Measurements from ENCODE around the gene ZNF512B. TPM values are rescaled to one million over a fixed set of nuclear protein-coding genes. Genes with fewer than 3 reads are reported as not detected.

The ZNF512B gene
- total and polyA plus RNA-seq, 8 donors = 3.5 to 12.1 (median 8.2) TPM

- no peak overlapping the region for H3K4me3 ChIP-seq
- intact Hi-C loops (cut with DNase I; ENCODE audit: low total_unique reads) = no loop called here
- TF ChIP-seq POLR2AphosphoS5 (IDR thresholded peaks at IDR 0.05) = no peak
- no peak for TF ChIP-seq POLR2A (IDR thresholded peaks at IDR 0.05)
- TF ChIP-seq EP300 (IDR thresholded peaks at IDR 0.05) = no peak
- no peak for TF ChIP-seq CTCF (IDR thresholded peaks at IDR 0.05)
- 89 to 94% (median 90%) methylated on average over 14 of the region's 14 CpGs for WGBS, 5 donors
- DNase-seq = no peak
- peaks cover 0 to 7% (median 0%) of the 10 kb centered on the region in 3 donors for H3K27me3 ChIP-seq
- H3K27ac ChIP-seq = no peak overlapping the region
- peaks cover 36 to 54% (median 54%) of the 10 kb centered on the region in 4 donors for H3K36me3 ChIP-seq
- no peaks in the 10 kb centered on the region for H3K9me3 ChIP-seq
- H3K4me1 ChIP-seq = peaks cover 33 to 61% (median 46%) of the 10 kb centered on the region in 4 donors
Observed at GRCh38 chr20:63982937-63983336, 13.2 kb upstream of the ZNF512B start.

GRCh38 chr20:63980806-63981728, 11.3 kb upstream of the ZNF512B start, which contains the start of gene PRPF6:
PRPF6 (plus strand) TSS chr20:63981132; CDS start chr20:63981246, 114 bp downstream.
- intact Hi-C loops (cut with DNase I; ENCODE audit: low total_unique reads) = no loop called here
- Histone ChIP-seq H3K9me3 (no peaks in the 10 kb centered on the region), H3K27me3 (peaks cover 0 to 7% (median 0%) of the 10 kb centered on the region in 3 donors), H3K4me3 (peak within 1 kb of the TSS; percentile 84 to 87 (median 86)), H3K36me3 (peaks cover 34 to 40% (median 36%) of the 10 kb centered on the region in 4 donors), H3K4me1 (peaks cover 33 to 64% (median 49%) of the 10 kb centered on the region in 4 donors), H3K27ac (peak within 1 kb of the TSS; percentile 87 to 90 (median 89))
- TF ChIP-seq POLR2A (IDR thresholded peaks at IDR 0.05) (peak in 1 of 4 donors; percentile 10), EP300 (IDR thresholded peaks at IDR 0.05) (no peak), CTCF (IDR thresholded peaks at IDR 0.05) (peak in 4 of 7 experiments; percentile 58 to 88 (median 78)), POLR2AphosphoS5 (IDR thresholded peaks at IDR 0.05) (peak; percentile 91 to 97 (median 93))
- WGBS, 5 donors = 0 to 1% (median 1%) methylated on average over 47 to 75 of the region's 75 CpGs
- peak; percentile 96 to 99 for DNase-seq

- no peaks in the 10 kb centered on the region for H3K9me3 ChIP-seq
- TF ChIP-seq POLR2A (IDR thresholded peaks at IDR 0.05) (no peak), CTCF (IDR thresholded peaks at IDR 0.05) (no peak), EP300 (IDR thresholded peaks at IDR 0.05) (no peak), POLR2AphosphoS5 (IDR thresholded peaks at IDR 0.05) (no peak)
- DNase-seq = no peak
- WGBS, 5 donors = 48 to 62% (median 55%) methylated on average over 14 to 15 of the region's 15 CpGs
- peaks cover 28 to 35% (median 28%) of the 10 kb centered on the region in 4 donors for H3K36me3 ChIP-seq
- H3K27me3 ChIP-seq = peaks cover 0 to 7% (median 0%) of the 10 kb centered on the region in 3 donors
- H3K27ac ChIP-seq = peak overlapping the region; percentile 87 to 90 (median 89)
- intact Hi-C loops (cut with DNase I; ENCODE audit: low total_unique reads) = no loop called here
- H3K4me1 ChIP-seq = peaks cover 33 to 64% (median 49%) of the 10 kb centered on the region in 4 donors
- H3K4me3 ChIP-seq = peak overlapping the region; percentile 84 to 87 (median 86)
Observed at GRCh38 chr20:63980317-63980805, 10.6 kb upstream of the ZNF512B start.

- 1 to 6% (median 2%) methylated on average over 13 to 52 of the region's 52 CpGs for WGBS, 5 donors
- peak within 1 kb of the TSS; percentile 84 to 87 (median 86) for H3K4me3 ChIP-seq
- intact Hi-C loops (cut with DNase I; ENCODE audit: low total_unique reads) = no loop called here
- H3K4me1 ChIP-seq = peaks cover 33 to 67% (median 54%) of the 10 kb centered on the region in 4 donors
- H3K36me3 ChIP-seq = peaks cover 22 to 32% (median 22%) of the 10 kb centered on the region in 4 donors
- peak; percentile 56 to 93 for DNase-seq
- TF ChIP-seq CTCF (IDR thresholded peaks at IDR 0.05) (peak in 2 of 7 experiments; percentile 13 to 22), EP300 (IDR thresholded peaks at IDR 0.05) (no peak)
- no peaks in the 10 kb centered on the region for H3K9me3 ChIP-seq
- H3K27me3 ChIP-seq = peaks cover 0 to 7% (median 0%) of the 10 kb centered on the region in 3 donors
- H3K27ac ChIP-seq = peak within 1 kb of the TSS; percentile 87 to 90 (median 89)
Observed at GRCh38 chr20:63979557-63980316, 10.0 kb upstream of the ZNF512B start, which contains the start of gene SAMD10. SAMD10 (minus strand) TSS chr20:63979642; CDS start chr20:63979467, 175 bp downstream.
